Peyer's patch (tissue), 4 donors: ENCODE measurements around the gene ANKRD18A.

Experiments
- CTCF ChIP-seq, 6 experiments: fragments of 450-650 bp in 4 of 6; fragments of 200-600 bp in 2 of 6; sonication (generic) in 1 of 6; IDR thresholded peaks; one replicate each; pipeline ENCODE4 v1.5.1; 2017 to 2019; ENCODE audit warnings: antibody characterized with exemption in 6 of 6, mild to moderate bottlenecking in 3 of 6, moderate library complexity in 1 of 6
- POLR2A ChIP-seq, 2 donors: fragments of 450-650 bp; IDR thresholded peaks; one replicate each; pipeline ENCODE4 v1.5.1; 2017; ENCODE audit warnings: antibody characterized with exemption in 2 of 2, mild to moderate bottlenecking in 2 of 2, moderate library complexity in 2 of 2

GRCh38 chr9:38526591-38526990 is 93.8 kb downstream of the ANKRD18A start:
- TF ChIP-seq POLR2A (IDR thresholded peaks at IDR 0.05): no peak
- TF ChIP-seq CTCF (IDR thresholded peaks at IDR 0.05): no peak
